ENCODE results near the gene RAD51AP1.

DNA sequence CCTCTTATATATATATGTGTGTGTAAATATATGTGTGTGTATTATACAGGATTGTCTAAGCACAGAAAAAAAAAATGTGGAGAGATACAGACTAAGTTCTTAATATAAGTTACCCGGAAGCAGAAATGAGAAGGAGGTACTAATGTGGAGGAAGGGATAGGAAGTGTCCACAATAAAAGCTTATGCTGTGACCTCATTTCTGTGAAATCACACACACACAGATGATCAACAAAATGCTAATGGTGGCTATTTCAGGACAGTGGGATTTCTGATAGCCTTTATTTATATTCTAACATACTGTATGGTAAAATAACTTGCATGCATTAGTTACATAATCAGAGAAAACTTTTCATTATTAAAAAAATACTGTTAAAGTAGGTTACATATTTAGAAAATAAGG lies 8.5 kb upstream of the RAD51AP1 start:
- TF ChIP-seq MAFK (IDR thresholded peaks at IDR 0.05; ENCODE audit: low read depth, low read length) (no peak), POLR2AphosphoS5 (IDR thresholded peaks at IDR 0.05; ENCODE audit: low read depth, low read length) (no peak), BCL11A (IDR thresholded peaks at IDR 0.05; ENCODE audit: low read depth in 2 of 2, low read length in 2 of 2) (no peak), CREB1 (IDR thresholded peaks at IDR 0.05) (no peak), JUND (IDR thresholded peaks at IDR 0.05; ENCODE audit: low read length) (no peak), POLR2A (IDR thresholded peaks at IDR 0.05; ENCODE audit: control extremely low read depth in 1 of 2, low read depth in 2 of 2, low read length in 2 of 2) (no peak), RXRA (IDR thresholded peaks at IDR 0.05; ENCODE audit: insufficient read depth, low read depth, low read length) (no peak), EP300 (IDR thresholded peaks at IDR 0.05; ENCODE audit: borderline replicate concordance in 1 of 2, low read depth in 2 of 2, low read length in 2 of 2) (no peak), BACH1 (IDR thresholded peaks at IDR 0.05; ENCODE audit: low read length) (no peak), EZH2 (IDR thresholded peaks at IDR 0.05; ENCODE audit: low read depth, low read length, severe bottlenecking) (no peak), HDAC2 (IDR thresholded peaks at IDR 0.05; ENCODE audit: borderline replicate concordance in 1 of 2, low read depth in 2 of 2, low read length in 2 of 2) (no peak)
- TF ChIP-seq, protein P1, sequence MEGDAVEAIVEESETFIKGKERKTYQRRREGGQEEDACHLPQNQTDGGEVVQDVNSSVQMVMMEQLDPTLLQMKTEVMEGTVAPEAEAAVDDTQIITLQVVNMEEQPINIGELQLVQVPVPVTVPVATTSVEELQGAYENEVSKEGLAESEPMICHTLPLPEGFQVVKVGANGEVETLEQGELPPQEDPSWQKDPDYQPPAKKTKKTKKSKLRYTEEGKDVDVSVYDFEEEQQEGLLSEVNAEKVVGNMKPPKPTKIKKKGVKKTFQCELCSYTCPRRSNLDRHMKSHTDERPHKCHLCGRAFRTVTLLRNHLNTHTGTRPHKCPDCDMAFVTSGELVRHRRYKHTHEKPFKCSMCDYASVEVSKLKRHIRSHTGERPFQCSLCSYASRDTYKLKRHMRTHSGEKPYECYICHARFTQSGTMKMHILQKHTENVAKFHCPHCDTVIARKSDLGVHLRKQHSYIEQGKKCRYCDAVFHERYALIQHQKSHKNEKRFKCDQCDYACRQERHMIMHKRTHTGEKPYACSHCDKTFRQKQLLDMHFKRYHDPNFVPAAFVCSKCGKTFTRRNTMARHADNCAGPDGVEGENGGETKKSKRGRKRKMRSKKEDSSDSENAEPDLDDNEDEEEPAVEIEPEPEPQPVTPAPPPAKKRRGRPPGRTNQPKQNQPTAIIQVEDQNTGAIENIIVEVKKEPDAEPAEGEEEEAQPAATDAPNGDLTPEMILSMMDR (IDR thresholded peaks at IDR 0.05; ENCODE audit: control extremely low read depth in 1 of 3, insufficient read depth in 1 of 3, low read depth in 1 of 3, low read length in 3 of 3): no peak
- TF ChIP-seq, protein P2, sequence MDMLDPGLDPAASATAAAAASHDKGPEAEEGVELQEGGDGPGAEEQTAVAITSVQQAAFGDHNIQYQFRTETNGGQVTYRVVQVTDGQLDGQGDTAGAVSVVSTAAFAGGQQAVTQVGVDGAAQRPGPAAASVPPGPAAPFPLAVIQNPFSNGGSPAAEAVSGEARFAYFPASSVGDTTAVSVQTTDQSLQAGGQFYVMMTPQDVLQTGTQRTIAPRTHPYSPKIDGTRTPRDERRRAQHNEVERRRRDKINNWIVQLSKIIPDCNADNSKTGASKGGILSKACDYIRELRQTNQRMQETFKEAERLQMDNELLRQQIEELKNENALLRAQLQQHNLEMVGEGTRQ (IDR thresholded peaks at IDR 0.05; ENCODE audit: low read length): no peak
